A549 (cell line): ENCODE data around the gene SCYGR2.

Experiments used
- CEBPB ChIP-seq, 2 experiments: fragments of >200 bp in 1 of 2; sonication (Bioruptor Twin) in 1 of 2; formaldehyde crosslinking in 1 of 2; IDR thresholded peaks; 2 replicates each; pipeline ENCODE4 v1.6.1; 2012 to 2016
- CHD4 ChIP-seq: fragments of 200-600 bp; sonication (generic); IDR thresholded peaks from 2 replicates; pipeline ENCODE4 v1.6.1; 2016; ENCODE audit warnings: antibody characterized with exemption, mild to moderate bottlenecking, borderline replicate concordance
- EP300 ChIP-seq, 2 experiments: fragments of >200 bp; sonication (Bioruptor Twin); formaldehyde crosslinking; IDR thresholded peaks; 2 replicates in 1 of 2; 3 replicates in 1 of 2; pipeline ENCODE4 v1.6.1; 2016 to 2017
- GATA3 ChIP-seq: IDR thresholded peaks from 2 replicates; pipeline ENCODE4 v1.6.1; 2012; ENCODE audit warnings: borderline replicate concordance
- JUNB ChIP-seq: fragments of >200 bp; sonication (Bioruptor Twin); formaldehyde crosslinking; IDR thresholded peaks from 2 replicates; pipeline ENCODE4 v1.6.1; 2016
- POLR2A ChIP-seq: IDR thresholded peaks from 2 replicates; pipeline ENCODE4 v1.6.1; 2012; ENCODE audit warnings: mild to moderate bottlenecking, low read length
- POLR2AphosphoS2 ChIP-seq: conservative IDR thresholded peaks from 2 replicates; pipeline ENCODE4 v1.6.1; 2012; ENCODE audit warnings: low read length, improper control_type of control experiment, inconsistent platforms
- RAD21 ChIP-seq, 2 experiments: fragments of >200 bp in 1 of 2; sonication (Bioruptor Twin) in 1 of 2; formaldehyde crosslinking in 1 of 2; IDR thresholded peaks in 1 of 2; conservative IDR thresholded peaks in 1 of 2; 2 replicates in 1 of 2; 3 replicates in 1 of 2; pipeline ENCODE4 v1.6.1; 2012 to 2018; ENCODE audit warnings: inconsistent platforms in 1 of 2
- REST ChIP-seq: fragments of 200-600 bp; sonication (generic); IDR thresholded peaks from 2 replicates; pipeline ENCODE4 v1.6.1; 2016; ENCODE audit warnings: antibody characterized with exemption, mild to moderate bottlenecking, moderate library complexity
- TF ChIP-seq, protein P1 (sequence below): fragments of >200 bp; sonication (Bioruptor Twin); formaldehyde crosslinking; IDR thresholded peaks from 3 replicates; pipeline ENCODE4 v1.5.1; 2016
- TF ChIP-seq, protein P2 (sequence below): IDR thresholded peaks from 2 replicates; pipeline ENCODE4 v1.6.1; 2012

GRCh38 chr2:227576110-227576509 lies 22.6 kb upstream of the SCYGR2 start:
- TF ChIP-seq JUNB: no peak
- TF ChIP-seq EP300 (IDR thresholded peaks at IDR 0.05): no peak
- TF ChIP-seq POLR2A: no peak
- no peak for TF ChIP-seq GATA3
- TF ChIP-seq, protein P1, sequence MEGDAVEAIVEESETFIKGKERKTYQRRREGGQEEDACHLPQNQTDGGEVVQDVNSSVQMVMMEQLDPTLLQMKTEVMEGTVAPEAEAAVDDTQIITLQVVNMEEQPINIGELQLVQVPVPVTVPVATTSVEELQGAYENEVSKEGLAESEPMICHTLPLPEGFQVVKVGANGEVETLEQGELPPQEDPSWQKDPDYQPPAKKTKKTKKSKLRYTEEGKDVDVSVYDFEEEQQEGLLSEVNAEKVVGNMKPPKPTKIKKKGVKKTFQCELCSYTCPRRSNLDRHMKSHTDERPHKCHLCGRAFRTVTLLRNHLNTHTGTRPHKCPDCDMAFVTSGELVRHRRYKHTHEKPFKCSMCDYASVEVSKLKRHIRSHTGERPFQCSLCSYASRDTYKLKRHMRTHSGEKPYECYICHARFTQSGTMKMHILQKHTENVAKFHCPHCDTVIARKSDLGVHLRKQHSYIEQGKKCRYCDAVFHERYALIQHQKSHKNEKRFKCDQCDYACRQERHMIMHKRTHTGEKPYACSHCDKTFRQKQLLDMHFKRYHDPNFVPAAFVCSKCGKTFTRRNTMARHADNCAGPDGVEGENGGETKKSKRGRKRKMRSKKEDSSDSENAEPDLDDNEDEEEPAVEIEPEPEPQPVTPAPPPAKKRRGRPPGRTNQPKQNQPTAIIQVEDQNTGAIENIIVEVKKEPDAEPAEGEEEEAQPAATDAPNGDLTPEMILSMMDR: no peak
- no peak for TF ChIP-seq CHD4
- TF ChIP-seq, protein P2, sequence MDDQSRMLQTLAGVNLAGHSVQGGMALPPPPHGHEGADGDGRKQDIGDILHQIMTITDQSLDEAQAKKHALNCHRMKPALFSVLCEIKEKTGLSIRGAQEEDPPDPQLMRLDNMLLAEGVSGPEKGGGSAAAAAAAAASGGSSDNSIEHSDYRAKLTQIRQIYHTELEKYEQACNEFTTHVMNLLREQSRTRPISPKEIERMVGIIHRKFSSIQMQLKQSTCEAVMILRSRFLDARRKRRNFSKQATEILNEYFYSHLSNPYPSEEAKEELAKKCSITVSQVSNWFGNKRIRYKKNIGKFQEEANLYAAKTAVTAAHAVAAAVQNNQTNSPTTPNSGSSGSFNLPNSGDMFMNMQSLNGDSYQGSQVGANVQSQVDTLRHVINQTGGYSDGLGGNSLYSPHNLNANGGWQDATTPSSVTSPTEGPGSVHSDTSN: no peak
- TF ChIP-seq RAD21 (conservative IDR thresholded peaks at IDR 0.05 in 1 of 2, IDR thresholded peaks at IDR 0.05 in 1 of 2): no peak
- TF ChIP-seq REST: no peak
- no peak for TF ChIP-seq CEBPB (IDR thresholded peaks at IDR 0.05)
- no peak for TF ChIP-seq POLR2AphosphoS2
